ENCODE results near the gene TMCO4.

Gene TMCO4

DNA sequence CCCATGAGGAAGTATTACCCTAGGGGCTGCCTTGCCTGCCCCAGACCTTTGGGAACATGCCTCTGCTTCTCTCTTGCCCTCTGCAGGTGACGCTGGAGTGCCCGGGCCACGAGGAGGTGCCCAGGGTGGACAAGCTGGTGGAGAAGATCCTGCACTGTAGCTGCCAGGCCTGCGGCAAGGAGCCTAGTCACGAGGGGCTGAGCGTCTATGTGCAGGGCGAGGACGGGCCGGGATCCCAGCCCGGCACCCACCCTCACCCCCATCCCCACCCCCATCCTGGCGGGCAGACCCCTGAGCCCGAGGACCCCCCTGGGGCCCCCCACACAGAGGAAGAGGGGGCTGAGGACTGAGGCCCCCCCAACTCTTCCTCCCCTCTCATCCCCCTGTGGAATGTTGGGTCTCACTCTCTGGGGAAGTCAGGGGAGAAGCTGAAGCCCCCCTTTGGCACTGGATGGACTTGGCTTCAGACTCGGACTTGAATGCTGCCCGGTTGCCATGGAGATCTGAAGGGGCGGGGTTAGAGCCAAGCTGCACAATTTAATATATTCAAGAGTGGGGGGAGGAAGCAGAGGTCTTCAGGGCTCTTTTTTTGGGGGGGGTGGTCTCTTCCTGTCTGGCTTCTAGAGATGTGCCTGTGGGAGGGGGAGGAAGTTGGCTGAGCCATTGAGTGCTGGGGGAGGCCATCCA lies 142.8 kb downstream of the TMCO4 start:
- TF ChIP-seq POLR2A (IDR thresholded peaks at IDR 0.05; ENCODE audit: low read length) (no peak), GATA1 (IDR thresholded peaks at IDR 0.05; ENCODE audit: low read depth, low read length) (no peak)

DNA sequence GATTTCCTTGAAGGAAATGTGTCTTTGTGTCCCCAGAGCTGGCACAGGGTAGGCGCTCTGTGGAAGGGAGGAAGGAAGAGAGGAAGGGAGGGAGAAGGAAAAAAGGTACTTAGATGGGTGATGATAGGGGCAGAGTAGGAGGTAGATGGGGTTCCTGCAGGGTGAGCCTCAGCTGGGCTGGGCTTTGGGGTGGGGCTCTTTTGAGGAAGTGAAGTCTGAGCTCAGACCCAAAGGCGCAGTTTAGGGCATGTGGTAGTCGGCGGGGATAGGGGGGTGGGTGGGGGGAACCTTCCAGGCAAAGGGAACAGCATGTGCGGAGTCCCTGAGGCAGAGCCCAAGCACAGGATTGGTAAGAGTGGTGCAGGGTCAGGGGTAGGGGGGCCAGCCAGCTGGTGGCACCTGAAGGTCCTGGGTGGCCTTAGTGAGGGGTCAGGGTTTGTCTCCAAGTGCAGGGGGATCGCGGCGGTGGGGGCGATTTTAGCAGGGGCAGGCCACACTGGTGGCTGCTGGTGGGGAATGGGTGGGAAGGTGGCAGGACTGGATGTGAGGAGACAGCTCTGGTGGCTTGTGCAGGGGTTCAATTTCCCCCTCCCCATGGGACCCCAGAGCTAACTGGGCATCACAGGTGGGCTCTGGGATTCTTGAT lies 143.5 kb downstream of the TMCO4 start:
- no peak for TF ChIP-seq POLR2A (IDR thresholded peaks at IDR 0.05; ENCODE audit: low read length)
- TF ChIP-seq GATA1 (IDR thresholded peaks at IDR 0.05; ENCODE audit: low read depth, low read length), result no peak

More for the DNA sequence above, 142.8 kb downstream of the TMCO4 start:
- DNase-seq, result no peak

GRCh38 chr1:19655718-19656080 lies 144.0 kb downstream of the TMCO4 start:
- DNase-seq, result no peak

More for the DNA sequence above, 143.5 kb downstream of the TMCO4 start:
- DNase-seq, result no peak

GRCh38 chr1:19654886-19655717 lies 144.6 kb downstream of the TMCO4 start:
- DNase-seq, result no peak
- TF ChIP-seq POLR2A (IDR thresholded peaks at IDR 0.05; ENCODE audit: low read length) (no peak), GATA1 (IDR thresholded peaks at IDR 0.05; ENCODE audit: low read depth, low read length) (no peak)

More at GRCh38 chr1:19655718-19656080, 144.0 kb downstream of the TMCO4 start:
- TF ChIP-seq POLR2A (IDR thresholded peaks at IDR 0.05; ENCODE audit: low read length) (no peak), GATA1 (IDR thresholded peaks at IDR 0.05; ENCODE audit: low read depth, low read length) (no peak)

- TF ChIP-seq POLR2A (IDR thresholded peaks at IDR 0.05; ENCODE audit: low read length) (no peak), GATA1 (IDR thresholded peaks at IDR 0.05; ENCODE audit: low read depth, low read length) (no peak)
- DNase-seq, result no peak
Observed at GRCh38 chr1:19654386-19654785, 145.3 kb downstream of the TMCO4 start.

- no peak for TF ChIP-seq POLR2A (IDR thresholded peaks at IDR 0.05; ENCODE audit: low read length)
- no peak for TF ChIP-seq GATA1 (IDR thresholded peaks at IDR 0.05; ENCODE audit: low read depth, low read length)
- peak; percentile 40 to 52 for DNase-seq
Observed at GRCh38 chr1:19651141-19651737, 148.5 kb downstream of the TMCO4 start.

DNA sequence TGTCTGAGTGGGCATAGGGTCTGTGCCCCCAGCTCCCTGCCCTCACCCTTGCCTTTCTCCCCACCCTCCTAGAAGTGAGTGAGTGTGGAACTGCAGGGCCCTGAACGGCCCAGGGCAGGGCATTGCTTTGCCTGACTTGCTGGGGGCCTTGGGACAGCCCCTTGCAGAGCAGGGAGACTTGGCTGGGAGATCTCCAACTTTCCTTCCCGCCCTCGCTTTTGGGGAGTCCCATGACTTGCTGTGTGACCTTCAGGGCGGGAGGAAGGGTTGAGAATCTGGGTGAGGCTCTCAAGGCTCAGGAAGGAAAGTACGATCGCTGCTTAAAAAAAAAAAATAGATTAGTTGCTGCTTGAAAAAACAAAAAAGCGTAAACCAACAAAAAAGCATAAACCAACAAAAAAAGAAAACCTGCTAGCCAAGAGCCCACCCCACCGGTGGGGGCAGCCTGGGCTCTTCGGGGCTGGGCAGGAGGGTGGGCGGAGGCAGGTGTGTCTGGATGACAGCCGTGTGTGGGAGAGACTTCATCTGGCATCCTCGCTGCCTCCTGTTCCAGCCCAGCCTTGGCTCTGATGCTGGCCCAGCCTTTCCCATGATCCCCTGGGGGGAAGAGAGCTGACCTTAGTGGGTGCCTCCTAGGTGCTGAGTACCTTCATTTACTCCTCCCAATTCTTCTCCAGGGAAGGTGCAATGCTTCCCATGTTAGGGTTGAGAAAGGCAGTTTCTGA lies 149.1 kb downstream of the TMCO4 start:
- DNase-seq, result no peak
- TF ChIP-seq POLR2A (IDR thresholded peaks at IDR 0.05; ENCODE audit: low read length) (no peak), GATA1 (IDR thresholded peaks at IDR 0.05; ENCODE audit: low read depth, low read length) (no peak)

- no peak for DNase-seq
- no peak for TF ChIP-seq GATA1 (IDR thresholded peaks at IDR 0.05; ENCODE audit: low read depth, low read length)
- TF ChIP-seq POLR2A (IDR thresholded peaks at IDR 0.05; ENCODE audit: low read length), result no peak
Observed at GRCh38 chr1:19648689-19649088, 151.0 kb downstream of the TMCO4 start.

GRCh38 chr1:19648239-19648638 lies 151.5 kb downstream of the TMCO4 start:
- DNase-seq, result no peak
- TF ChIP-seq GATA1 (IDR thresholded peaks at IDR 0.05; ENCODE audit: low read depth, low read length) (no peak), POLR2A (IDR thresholded peaks at IDR 0.05; ENCODE audit: low read length) (no peak)

GRCh38 chr1:19647643-19648042 lies 152.1 kb downstream of the TMCO4 start:
- DNase-seq, result peak in 1 of 2 experiments; percentile 14

DNA sequence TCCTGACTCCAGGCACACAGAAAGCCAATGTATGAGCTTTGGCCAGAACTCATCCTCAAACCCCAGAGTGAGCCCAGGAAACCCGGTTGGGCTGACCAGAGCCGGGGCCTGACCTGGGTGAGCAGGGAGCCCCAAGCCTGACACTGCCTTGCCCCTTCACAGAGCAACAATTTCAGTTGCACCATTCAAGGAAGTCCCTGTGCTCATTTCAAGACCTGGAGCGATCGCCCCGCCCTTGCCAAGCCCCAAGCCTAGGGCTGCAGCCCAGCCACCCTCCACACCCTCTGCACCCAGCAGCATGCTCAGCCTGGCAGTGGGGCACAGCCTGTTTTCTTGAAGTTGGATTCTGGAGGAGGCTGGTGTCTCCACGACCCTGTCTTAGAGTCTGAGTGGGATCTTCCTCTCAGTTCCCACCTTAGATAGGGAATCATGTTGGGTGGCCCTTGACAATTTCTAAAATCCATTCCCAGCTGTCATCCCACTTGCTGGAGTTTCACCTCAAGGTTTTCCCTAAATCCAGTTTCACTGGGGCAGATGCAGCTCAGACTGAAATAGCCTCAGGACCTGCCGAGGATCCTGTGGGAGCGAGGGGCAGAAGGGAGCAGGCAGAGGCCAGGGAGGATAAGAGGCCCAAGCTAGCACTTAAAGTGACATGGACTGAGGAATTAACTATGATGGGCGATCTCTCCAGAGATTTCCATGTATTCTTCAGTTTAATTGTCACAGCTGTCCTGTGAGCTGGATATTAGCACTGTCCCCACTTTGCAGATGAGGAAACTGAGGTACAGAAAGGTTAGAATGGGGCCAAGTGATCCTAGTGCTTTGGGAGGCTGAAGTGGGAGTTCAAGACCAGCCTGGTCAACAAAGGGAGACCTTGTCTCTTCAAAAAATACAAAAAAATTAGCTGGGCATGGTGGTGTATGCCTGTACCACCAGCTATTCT lies 153.1 kb downstream of the TMCO4 start:
- TF ChIP-seq GATA1 (IDR thresholded peaks at IDR 0.05; ENCODE audit: low read depth, low read length), result no peak
- no peak for TF ChIP-seq POLR2A (IDR thresholded peaks at IDR 0.05; ENCODE audit: low read length)
- no peak for DNase-seq

More at GRCh38 chr1:19647643-19648042, 152.1 kb downstream of the TMCO4 start:
- TF ChIP-seq GATA1 (IDR thresholded peaks at IDR 0.05; ENCODE audit: low read depth, low read length) (no peak), POLR2A (IDR thresholded peaks at IDR 0.05; ENCODE audit: low read length) (no peak)

Data from erythroblast (primary cell).